ENCODE data around the gene FOXN3.

- TF ChIP-seq CTCF (IDR thresholded peaks at IDR 0.05) (no peak), POLR2A (IDR thresholded peaks at IDR 0.05) (no peak)
These were observed 218.3 kb downstream of the FOXN3 start for GRCh38 chr14:89198544-89199329.
